NCI-H1092 (cell line): Measurements from ENCODE around the gene ACER3.
"Not testable (repeated sequence)": the region's sequence is repeated elsewhere in the genome, so short reads cannot be mapped to it uniquely, and the experiment has no call there.

ENCODE experiments used
- DNase-seq: peaks from one replicate; lab custom pipeline; 2025; lab: John Stamatoyannopoulos, UW

The ACER3 gene

GRCh38 chr11:76872959-76873827 lies 12.5 kb downstream of the ACER3 start:
- DNase-seq: no peak

GRCh38 chr11:76878014-76878413 lies 17.3 kb downstream of the ACER3 start:
- DNase-seq: no peak

DNA sequence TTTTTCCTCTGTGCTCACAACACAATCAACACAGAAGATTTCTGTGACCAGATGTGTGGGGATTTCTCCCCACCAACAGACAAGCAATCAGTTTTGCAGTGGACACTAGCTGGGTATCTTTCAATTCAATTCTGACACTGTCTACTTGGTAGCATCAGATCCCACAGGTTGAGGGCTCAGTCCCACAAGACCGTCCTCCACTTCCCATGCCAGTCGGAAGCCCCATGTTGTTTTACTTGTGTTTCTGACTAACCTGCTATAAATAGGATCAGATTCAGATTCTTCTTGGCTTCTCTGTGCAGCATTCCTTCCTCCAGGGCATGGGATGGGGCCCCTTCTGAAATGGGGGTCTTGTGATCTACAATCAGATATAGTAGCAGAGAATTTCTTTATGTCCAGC lies 19.6 kb downstream of the ACER3 start:
- no peak for DNase-seq

DNA sequence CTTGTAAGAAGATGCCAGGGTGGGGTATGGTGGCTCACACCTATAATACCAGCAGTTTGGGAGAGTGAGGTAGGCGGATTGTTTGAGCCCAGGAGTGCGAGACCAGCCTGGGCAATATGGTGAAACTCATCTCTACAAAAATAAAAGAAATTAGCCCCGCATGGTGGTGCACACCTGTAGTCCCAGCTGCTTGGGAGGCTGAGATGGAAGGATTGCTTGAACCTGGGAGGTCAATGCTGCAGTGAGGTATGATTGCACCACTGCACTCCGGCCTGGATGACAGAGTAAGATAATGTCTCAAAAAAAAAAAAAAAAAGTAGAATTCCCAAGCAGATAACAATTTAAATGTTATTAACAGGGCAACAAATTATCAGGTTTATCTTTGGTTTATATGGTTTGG lies 20.2 kb downstream of the ACER3 start:
- DNase-seq: no peak

DNA sequence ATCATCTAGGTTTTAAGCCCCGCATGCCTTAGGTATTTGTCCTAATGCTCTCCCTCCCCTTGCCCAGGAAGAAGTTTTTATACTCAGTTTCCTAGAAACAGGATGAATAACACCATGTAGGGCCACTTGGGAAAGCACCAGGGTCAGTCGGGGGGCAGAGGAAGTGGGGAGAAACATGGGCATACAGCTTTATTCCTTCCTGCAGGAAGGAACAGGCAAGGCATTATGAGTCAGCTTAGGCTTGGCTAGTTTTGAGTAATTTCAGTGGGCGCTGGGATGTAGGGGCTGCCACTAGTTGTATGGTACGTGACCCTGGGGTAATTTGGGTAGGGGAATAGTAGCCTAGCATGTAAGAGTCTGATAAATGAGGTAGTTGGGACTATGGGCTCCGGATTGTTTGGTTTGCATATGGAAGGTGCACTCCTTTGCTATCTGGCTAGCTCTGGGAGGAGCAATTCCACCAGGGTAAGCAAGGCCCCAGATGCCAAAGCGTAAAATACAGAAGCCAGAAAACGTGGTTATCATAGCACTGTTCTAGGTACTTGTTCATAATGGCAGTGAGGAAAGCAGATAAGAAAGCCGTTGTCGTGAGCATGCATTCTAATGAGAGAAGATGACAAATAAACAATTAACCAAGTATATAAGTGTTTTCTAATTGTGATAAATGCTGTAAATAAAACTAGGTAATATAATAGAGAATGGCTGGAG lies 24.8 kb downstream of the ACER3 start:
- no peak for DNase-seq

GRCh38 chr11:76888989-76889388 lies 28.3 kb downstream of the ACER3 start:
- DNase-seq: no peak

- DNase-seq: no peak
Measured at GRCh38 chr11:76889411-76889975, 28.8 kb downstream of the ACER3 start.

DNA sequence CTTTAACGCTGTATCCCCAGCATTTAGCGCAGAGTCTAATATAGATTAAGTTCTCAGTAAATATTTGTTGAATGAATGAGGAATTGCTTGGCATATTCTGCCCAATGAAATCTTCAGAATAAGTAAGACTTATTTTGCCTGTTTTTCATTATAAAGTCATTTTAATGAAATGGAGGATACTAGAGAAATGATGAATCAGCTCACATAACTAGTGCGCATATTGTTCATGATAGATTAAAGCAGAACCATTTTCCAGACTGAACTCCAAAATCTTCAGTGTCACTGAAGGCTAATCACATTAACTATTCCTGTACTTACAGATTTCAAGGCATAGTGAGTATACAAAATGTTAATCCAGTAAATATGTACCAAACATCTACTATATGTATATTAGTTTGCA lies 29.6 kb downstream of the ACER3 start:
- DNase-seq: no peak

GRCh38 chr11:76891285-76891684 lies 30.6 kb downstream of the ACER3 start:
- DNase-seq: no peak

DNA sequence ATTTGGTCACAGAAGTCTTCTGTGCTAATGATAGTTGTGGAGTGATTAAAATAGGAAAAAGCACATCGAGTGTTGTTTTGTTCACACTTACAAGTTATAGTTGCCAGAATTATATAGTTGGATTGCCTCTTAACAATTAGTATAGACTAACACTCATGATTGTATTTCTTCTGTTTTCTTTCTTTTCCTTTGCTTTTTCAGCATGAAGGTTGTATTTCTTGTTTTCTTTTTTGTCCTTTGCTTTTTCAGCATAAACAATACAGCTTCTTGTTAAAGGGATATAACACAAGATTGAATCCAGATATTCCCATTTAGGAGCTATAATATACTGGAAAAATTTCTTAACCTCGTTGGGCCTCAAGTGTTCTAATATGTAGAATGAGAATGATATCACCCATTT lies 31.1 kb downstream of the ACER3 start:
- DNase-seq: no peak

- no peak for DNase-seq
Measured at GRCh38 chr11:76892306-76892705, 31.6 kb downstream of the ACER3 start.

GRCh38 chr11:76897233-76897632 lies 36.5 kb downstream of the ACER3 start:
- no peak for DNase-seq

- no peak for DNase-seq
Measured at GRCh38 chr11:76901144-76901543, 40.4 kb downstream of the ACER3 start.

GRCh38 chr11:76901622-76902021 lies 40.9 kb downstream of the ACER3 start:
- DNase-seq: not testable (repeated sequence)

GRCh38 chr11:76902121-76903014 lies 41.6 kb downstream of the ACER3 start:
- no peak for DNase-seq

DNA sequence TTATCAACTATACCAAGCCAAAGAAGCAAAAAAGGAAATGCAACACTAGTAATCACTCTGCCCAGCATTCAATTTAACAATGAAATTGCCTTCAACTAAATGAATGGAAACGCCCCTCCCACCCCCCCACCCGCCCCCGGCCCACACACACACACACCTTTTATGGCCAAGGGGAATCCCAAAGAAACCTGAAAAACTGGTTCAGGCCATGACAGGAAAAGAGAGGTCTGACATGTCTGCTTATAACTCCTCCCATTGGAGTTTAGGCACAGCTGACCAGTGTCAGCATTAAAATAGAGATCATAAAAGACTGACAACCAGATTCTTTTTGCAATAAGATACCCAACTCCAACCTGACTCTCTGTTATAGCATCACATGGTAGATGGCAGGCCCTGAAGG lies 42.6 kb downstream of the ACER3 start:
- DNase-seq: no peak

DNA sequence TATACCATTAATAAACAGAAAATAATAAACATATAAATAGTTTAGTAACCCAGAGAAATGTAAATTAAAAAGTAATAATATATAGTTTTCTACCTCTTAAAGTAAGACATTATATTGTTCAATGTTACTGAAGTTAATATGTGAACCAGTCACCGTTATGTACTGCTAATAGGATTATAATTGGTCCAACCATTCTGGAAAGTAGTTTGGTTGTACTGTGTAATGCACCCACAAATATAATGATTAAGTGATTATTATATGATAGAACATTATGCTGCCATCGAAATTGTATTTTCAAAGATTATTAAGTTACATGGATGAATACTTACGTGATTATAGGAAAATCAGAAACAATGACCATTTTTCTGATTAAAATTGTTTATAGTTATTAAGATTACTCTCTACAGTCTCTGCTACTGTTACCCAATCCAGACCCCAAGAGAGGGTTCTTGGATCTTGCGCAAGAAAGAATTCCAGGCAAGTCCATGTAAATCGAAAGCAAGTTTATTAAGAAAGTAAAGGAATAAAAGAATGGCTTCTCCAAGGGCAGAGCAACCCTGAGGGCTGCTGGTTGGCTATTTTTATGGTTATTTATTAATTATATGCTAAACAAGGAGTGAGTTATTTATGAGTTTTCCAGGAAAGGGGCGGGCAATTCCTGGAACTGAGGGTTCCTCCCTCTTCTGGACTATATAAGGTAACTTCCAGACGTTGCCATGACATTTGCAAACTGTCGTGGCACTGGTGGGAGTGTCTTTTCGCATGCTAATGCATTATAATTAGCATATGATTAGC lies 50.1 kb downstream of the ACER3 start:
- DNase-seq: no peak

DNA sequence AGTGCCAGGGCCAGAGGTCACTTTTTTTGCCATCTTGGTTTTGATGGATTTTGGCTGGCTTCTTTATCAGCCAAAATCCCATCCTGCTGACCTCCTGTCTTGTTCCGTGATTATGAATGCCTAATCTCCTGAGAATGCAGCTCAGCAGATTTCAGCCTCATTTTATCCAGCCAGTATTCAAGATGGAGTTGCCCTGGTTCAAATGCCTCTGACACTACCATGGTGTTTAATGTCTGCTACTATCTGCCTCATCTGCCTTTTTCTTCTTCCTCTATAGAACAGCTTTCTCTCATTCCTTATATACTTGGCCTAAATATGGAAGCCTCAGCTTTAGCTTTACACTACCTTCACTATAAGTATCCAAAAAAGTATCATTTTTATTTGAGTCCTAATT lies 50.7 kb downstream of the ACER3 start:
- DNase-seq: no peak

GRCh38 chr11:76916712-76917111 lies 56.0 kb downstream of the ACER3 start:
- no peak for DNase-seq

- DNase-seq: peak; percentile 52
Measured at GRCh38 chr11:76918941-76919386, 58.2 kb downstream of the ACER3 start.

GRCh38 chr11:76919467-76919866 lies 58.7 kb downstream of the ACER3 start:
- no peak for DNase-seq
